Endometrial microvascular endothelial cells (primary cell): ENCODE data around the gene GFAP. TPM values are rescaled to one million over a fixed set of nuclear protein-coding genes. Genes with fewer than 3 reads are reported as not detected.

Experiments used
- in situ Hi-C: cut with HindIII; loops from 2 replicates; pipeline ENCODE4 v1.10.0; 2017; ENCODE audit warnings: low sequenced_read_pairs, low pct_unique_long_range_greater_than_20kb; ENCODE audit errors: inconsistent ontology term
- total RNA-seq: library from RNA; depleted of rRNA; stranded (reverse); fragments of >200 nt; gene quantifications from one replicate; pipeline ENCODE4 v1.2.3, GENCODE V29; 2015; ENCODE audit errors: inconsistent ontology term

The GFAP gene
- total RNA-seq, 1 donor from 2014 or later, result not detected

DNA sequence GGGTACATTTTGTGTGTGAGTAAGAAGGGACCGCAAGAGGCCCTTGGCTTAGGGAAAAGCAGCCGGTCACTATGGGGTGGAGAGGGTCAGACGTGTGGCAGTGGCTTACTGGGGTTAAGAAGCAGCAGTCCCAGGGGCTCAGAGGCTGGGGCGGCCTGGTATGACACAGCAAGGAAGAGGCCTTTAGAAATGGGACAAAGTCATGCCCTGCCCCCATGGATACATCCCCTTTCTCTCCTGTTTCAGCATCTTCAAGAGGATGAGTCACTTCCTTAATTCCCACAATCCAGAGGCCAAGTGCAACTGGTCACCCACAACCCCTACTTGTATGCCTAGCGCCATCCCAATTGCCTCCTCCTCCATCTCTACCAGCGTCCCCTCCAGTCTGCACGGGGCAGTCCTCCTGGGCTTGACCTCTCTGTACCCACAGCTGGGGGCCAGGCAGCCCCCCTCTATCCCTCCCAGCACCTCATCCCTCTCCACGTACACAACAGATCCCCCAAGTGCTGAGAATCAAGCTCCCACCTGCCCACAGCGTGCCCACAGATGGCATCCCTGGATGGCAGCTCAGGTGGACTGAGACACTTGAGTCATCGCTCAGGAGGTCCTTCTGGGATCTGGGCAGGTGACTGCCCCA is 9.2 kb downstream of the GFAP start:
- in situ Hi-C loops, result no loop called here

DNA sequence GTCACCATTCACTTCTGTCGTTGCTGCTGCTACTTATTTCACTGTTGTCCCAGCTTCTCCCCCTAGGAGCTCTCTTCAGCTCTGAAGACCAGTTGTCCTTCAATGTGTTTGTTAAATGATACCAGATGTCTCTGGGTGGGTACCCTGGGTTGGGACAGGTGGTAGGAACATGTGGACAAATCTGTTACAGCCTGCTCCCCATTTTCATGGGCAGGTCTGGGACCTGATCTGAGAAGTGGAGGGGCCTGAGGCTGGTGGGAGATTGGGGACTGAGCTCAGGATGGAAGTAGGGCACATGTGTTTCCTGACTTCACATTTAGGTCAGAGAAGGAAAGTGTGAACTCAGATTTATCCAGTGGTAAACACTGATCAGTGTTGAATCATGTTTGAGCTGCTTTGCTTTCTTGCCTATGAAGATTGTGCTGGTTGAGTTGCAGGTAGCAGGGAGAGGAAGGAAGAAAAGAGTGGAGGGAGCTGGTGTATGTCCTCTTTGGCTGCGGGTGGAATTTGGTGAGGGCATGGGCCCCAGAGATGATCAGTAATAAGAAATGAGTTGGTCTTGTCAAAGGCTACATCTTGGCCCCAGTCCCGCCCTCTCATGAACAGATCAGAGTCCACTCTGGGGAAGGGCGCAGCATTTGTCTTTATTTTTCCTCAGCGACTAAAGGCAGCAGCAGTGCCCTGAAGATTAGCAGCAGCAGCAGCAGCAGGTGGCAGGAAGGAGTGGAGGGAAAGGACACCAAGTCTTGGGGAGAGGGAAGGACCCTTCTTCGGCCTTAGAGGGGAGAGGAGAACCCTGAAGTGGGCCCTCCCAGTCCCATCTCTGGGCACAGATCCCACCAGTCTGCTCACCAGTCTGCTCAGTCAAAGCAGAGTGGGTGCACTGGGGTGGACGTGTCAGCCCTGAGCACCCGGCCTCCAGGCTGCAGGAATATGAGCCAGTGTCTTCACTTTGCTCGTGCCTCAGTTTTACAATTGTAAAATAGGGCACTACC is 10.0 kb downstream of the GFAP start:
- in situ Hi-C loops, result no loop called here

DNA sequence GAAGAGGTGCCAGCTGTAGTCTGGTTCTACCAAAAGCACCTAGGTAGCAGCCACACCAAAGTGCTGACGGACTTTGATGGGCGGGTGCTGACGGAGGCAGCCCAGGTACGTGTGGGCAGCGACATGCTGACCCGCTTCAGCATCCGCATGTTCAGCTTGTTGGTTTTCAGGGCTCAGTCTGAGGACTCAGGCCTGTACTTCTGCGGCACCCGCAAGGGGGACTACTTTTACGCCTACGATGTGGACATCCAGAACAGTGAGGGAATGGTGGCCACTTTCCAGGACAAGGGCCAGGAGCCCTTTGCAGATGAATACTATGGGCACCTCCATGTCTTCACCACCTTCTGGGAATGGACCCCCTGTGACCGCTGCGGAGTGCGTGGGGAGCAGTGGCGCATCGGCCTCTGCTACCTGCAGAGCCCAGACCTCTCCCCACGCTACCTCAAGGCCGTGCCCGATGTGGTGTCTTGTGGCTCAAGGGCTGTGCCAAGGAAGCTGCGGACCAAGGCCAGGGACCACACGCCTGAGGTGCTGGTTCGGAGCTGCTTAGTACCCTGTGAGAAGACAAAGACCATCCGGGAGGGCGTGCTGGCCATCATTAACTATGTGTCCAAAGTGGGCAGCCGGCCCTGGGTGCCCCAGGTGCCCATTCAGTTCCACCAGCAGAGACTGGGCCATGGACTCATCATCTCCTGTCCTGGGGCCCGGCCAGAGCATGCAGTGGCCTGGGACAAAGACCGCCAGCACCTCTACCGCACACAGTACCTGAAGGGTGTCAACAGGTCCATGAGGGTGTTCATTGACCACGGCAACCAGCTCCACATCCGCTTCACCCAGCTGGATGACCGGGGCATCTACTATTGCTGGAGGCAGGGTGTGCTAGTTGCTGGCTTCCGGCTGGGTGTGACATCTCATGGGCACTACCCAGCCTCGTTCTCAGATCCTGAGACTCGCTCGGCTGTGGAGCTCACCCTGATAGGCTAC is 11.0 kb downstream of the GFAP start:
- in situ Hi-C loops, result no loop called here

DNA sequence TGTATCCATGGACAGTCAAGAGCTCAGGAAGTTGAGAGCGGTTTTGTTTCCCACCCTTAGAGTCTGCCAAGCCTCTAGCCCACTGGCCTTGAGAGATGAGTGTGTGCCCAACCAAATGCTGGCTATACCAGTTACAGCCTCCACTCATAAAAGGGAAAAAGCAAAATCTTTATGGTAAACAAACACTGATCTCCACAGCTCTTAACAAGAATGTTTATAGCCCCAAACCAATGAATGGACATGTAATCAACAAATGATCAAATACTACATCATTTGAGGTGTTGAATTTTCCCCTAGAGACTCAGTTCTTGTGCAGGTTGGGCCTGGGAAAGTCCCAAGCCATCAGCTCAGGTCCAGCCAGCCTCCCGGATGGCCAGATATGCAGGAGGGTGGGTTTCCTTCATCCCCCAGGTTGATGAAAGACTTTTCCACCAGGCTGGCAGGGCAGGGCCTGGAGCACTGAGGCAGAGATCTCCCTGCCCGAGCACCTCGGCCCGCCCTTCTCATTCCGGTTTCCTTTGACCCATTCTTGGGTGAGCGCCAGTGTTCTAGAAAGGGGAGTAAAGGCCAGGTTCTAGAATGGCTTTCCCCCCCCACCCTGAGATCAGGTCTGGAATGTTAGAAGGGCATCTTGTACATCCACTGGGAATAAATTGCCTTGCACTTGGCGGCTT is 12.2 kb downstream of the GFAP start:
- in situ Hi-C loops, result no loop called here

DNA sequence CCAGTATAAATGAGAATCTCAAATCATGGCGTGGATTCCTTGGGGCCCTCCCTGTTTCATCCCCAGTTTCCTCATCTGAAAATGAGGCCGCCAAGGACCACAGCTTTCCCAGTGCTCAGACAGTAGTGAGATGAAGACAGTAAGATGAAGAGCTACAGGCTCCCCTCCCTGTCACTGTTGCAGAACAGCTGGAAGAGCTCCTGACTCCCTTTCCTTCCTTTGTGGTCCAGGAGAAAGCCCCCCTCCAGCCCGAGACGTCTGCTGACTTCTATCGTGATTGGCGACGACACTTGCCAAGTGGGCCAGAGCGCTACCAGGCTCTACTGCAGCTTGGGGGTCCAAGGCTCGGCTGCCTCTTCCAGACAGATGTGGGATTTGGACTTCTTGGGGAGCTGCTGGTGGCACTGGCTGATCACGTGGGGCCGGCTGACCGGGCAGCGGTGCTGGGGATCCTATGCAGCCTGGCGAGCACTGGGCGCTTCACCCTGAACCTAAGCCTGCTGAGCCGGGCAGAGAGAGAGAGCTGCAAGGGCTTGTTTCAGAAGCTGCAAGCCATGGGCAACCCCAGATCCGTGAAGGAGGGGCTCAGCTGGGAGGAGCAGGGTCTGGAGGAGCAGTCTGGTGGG is 13.1 kb downstream of the GFAP start:
- in situ Hi-C loops, result no loop called here

DNA sequence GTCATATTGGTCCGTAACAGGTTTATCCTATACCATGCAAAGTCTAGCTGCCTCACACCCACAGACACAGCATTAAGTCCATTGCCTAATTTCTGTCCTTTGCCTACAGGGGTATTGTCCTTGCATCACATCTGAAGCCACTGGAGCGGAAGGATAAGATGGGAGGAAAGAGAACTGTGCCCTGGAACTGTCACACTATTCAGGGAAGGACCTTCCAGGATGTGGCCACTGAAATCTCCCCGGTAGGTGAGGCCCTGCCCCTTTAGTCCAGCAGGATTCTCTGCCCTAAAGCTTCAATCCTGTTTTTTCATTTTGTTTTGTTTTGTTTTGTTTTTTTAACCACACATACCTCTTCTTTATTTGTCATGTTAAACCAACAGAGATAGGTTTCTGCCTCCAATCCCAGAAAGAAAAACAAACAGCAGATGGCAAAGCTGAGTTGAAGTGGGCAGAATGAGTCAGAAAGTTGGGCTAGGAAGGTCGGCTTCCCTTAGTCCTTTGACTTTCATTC is 13.8 kb downstream of the GFAP start:
- in situ Hi-C loops, result no loop called here

DNA sequence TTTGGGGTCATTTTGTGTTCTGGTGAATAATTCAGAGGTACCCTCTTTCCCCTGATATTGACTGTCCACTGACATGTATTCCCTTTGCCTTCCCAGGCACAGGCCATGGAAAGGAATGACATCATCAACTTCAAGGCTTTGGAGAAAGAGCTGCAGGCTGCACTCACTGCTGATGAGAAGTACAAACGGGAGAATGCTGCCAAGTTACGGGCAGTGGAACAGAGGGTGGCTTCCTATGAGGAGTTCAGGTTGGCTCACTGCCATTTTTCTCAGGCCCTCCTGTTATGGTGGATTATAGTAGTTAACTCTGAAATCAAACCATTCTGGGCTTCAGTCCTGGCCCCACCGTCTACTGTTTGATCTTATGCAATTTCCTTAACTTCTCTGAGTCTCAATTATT is 14.4 kb downstream of the GFAP start:
- in situ Hi-C loops, result no loop called here

DNA sequence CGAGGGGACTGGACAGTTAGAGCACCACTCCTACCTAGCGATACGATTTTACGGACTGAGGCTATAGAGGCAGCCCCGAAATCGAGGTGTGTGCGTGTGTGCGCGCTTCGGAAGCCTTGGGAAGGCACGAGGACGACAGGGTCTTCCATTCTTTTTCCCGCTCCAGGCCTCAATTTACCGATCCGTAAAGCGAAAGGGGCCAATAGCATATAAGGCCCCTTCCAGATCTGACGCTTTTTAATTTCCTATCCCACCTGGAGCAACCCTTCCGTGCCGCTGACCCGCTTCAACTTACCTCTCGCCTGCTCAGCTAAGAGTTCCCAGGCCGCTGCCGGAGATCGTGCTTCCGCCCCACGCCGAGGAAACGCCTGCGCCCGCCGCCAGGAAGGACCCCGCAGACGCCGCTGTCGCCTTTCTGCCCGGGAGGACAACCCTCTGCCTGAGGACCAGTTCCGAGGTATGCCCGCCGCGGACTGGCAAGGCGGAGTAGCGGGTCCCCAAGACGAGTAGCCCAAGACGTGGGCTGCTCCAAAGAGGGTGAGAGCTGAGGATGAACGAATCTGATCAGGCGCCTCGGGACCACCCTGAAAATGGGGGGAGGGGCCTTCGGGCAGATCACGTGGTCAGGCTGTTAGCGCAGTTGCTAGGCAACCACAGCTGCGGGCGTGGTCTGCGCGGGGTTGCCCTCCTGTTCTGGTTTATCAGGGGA is 16.1 kb downstream of the GFAP start, which contains the start of gene EFTUD2:
EFTUD2 (minus strand) TSS at position 372 of the 709 bp plus-strand sequence. CDS start 4,924 bp downstream, outside the sequence.
- in situ Hi-C loops, result no loop called here

DNA sequence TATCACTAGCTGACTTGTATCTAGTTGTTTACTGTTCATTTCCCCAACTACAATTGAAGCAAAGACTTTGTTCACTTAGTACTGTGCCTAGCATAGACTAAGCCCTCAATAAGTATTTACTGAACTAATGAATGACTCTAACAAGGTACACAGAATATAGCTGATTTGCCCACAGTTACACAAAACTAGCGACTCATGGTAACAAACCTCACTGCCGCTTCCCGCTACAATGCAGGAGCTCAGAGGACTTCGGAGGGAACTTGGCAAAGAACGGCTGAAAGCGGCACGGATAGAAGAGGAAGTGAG is 16.6 kb downstream of the GFAP start:
- in situ Hi-C loops, result no loop called here

DNA sequence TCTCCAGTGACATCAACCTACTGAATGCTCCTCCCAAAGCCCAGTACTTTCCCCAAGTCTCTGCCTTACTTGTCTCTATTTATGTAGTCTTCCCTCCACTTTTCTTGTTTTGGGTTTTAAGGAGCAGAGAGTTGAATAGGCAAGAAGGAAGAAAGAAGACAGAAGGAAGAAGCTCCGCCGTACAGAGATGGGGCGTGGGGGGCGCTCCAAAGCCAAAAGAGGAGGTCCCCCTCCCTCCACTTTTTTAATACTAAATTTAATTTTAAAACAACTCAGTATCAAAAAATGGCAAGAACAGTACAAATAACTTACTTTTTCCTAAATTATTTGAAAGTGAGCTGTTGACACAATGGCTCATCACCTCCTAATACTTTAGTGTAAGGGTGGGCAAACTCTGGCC is 20.7 kb downstream of the GFAP start:
- in situ Hi-C loops, result no loop called here

DNA sequence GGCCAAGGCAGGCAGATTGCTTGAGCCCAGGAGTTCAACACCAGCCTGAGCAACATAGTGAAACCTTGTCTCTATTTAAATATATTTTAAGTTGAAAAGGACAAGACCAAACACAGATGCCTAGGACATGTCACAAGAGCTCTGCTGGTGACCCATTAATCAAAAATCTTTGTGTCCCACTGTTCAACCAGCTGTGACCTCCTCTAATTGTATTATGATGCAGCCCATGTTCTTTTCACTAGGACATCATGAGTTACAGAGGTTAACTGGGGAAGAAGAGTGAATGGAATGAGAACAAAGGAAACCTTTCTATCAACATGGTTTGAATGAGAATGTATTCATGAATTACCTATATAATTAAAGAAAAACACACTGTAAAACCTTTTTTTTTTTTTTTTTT is 23.1 kb downstream of the GFAP start:
- in situ Hi-C loops, result no loop called here

DNA sequence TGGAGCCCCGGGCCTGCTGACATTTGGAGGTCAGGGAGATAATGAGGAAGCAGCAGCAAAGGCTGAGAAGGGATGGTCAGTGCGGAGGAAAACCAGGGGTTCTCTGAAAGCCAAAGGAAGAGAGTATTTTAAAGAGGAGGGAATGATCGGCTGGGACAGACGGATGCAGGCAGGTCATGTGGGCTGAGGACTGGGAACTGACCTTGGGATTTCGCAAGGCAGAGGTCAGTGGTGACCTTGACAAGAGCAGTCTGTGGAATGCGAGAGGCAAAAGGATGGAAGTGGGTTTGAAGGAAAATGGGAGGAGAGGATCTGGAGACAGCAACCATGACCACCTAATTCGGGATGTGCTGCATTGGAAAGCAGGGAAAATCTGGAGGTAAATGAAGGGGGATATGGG is 26.3 kb downstream of the GFAP start:
- in situ Hi-C loops, result no loop called here

DNA sequence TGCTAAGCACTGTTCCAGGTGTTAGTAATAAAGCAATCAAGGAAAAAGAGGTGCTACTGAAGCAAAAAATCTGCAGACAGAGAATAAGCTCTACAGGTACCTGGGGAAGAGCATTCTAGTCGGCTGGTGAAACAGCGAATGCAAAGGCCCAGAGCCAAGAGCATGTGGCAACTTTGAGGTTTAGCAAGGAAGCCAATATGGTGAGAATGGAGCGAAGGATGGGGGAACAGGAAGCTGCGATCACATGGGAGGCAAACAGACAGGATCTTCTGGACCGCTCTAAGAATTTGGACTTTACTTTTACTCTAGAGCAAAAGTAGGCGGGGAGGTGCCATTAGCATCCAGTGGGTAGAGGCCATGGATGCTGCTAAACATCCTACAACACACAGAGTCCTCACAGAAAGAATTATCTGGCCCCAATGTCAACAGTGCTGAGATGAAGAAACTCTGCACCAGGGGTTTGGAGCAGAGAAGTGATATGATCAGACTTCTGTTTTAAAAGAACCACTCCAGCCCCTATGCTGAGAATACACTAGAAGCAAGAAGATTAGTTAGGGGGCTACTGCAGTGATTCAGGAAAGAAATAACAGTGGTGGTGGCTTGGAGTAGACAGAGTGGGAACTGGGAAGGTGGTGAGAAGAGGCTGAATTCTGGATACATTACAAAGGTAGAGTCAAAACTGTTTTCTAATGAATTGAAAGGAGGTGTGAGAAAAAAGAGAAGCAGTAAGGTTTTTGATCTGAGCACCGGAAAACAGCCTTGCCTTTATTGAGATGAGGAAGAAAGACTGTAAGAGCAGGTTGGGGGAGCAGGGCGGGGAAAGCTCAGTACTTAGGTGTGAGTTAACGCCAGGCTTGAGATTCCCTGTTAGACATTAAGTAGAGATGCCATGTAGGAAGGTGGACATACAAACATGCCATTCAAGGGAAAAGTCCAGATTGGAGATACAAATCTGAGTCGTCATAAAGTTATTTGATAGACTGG is 27.0 kb downstream of the GFAP start:
- in situ Hi-C loops, result no loop called here

DNA sequence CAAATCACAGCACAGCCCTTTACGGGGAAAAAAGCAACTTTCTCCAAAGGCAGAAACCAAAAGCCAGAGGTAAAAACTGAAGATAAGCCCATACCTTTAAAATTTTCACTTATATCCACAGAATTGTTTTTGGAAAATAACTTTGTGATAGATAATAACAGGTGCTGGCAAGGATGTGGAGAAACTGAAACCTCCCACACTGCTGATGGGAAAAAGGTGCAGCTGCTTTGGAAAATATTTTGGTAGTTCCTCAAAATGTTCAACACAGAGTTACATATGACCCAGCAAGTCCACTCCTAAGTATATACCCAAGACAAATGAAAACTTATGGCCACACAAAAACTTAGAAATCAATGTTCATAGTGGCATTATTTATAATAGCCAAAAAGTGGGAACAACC is 28.3 kb downstream of the GFAP start:
- in situ Hi-C loops, result no loop called here

DNA sequence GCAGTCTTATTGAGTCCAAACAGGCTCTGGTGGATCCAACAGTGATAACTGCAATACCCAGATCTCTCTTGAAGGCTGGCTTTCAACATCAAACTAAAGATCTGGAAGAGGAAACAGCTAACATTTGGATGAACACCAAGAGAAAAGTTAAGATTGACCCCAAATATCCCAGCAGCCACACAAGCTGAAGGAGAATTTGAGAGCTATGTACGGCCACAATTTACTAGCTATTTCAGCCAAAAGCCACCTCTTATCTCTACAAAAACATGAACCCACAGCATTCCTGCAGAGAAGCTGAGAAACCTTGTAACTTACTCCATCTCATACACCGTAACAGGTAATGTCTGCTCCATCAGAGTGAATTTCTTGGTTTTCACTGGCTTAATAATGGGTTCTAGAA is 30.4 kb downstream of the GFAP start:
- in situ Hi-C loops, result no loop called here

DNA sequence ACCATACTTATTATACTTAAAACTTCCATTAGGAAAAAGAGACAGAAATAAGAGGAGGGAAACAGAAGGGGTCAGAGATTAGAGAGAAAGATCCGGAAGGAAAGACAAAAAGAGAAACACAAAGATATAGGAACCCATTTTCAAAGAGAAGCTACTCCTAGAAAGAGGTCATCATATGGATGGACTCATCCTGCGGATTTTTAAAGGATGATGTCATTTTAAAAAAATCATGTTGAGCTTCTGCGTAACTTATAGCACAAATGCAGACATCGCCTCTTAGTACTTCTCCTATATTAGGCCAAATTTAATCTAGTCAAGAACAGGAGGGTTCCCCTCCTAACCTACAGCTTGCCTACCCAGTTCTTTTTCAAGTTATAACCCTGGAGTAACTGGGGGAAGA is 34.2 kb downstream of the GFAP start:
- in situ Hi-C loops, result no loop called here
